HepG2 (cell line): ENCODE measurements around the gene EPHB6. TPM values are rescaled to one million over a fixed set of nuclear protein-coding genes. Genes with fewer than 3 reads are reported as not detected.

Experiments
- ATAC-seq: fragments of 200-7000 bp; cut with Tn5 transposase; 3 replicates; pipeline ENCODE4 v1.9.1; 2020; ENCODE audit warnings: mild to moderate bottlenecking, moderate library complexity
- BruUV-seq: library from RNA; stranded (reverse); fragments of 400-500 nt; replicated peaks from 2 replicates; lab custom pipeline; 2021; lab: Mats Ljungman, UMichigan
- CTCF ChIA-PET: fragments of 300-600 bp; formaldehyde crosslinking; extraction: SDS; loops from one replicate; lab custom pipeline; 2021; ENCODE audit warnings: low total read pairs, inconsistent platforms, low intra/inter-chr PET ratio; lab: Yijun Ruan, JAX
- POLR2A ChIA-PET: fragments of 350-600 bp; sonication (Branson Sonifier 250); formaldehyde crosslinking; loops from one replicate; lab custom pipeline; 2020; ENCODE audit warnings: antibody characterized with exemption, inconsistent platforms; lab: Yijun Ruan, JAX
- DNase-seq: peaks from one replicate; pipeline ENCODE4 v3.0.0-alpha.2; 2015; ENCODE audit warnings: low spot score
- FAIRE-seq: peaks from 3 replicates; lab custom pipeline; 2011; peaks lifted over from hg19 to GRCh38; lab: Jason Lieb, UNC
- H2AFZ ChIP-seq: one replicate; pipeline ENCODE4 v1.6.1; 2011; ENCODE audit warnings: low read length, inconsistent platforms
- H3K27ac ChIP-seq: fragments of 300-600 bp; 3 replicates; pipeline ENCODE4 v1.8.0; 2011; ENCODE audit warnings: mixed run types, mild to moderate bottlenecking, mixed read lengths, low read length, inconsistent platforms; ENCODE audit not compliant: insufficient read depth; ENCODE audit errors: extremely low read length
- H3K27me3 ChIP-seq, 2 experiments: fragments of 200-600 bp in 1 of 2; 2 replicates in 1 of 2; 3 replicates in 1 of 2; pipeline versions ENCODE4 v1.6.0 to v1.8.0; 2011; ENCODE audit warnings: low read length in 2 of 2, mild to moderate bottlenecking in 2 of 2, moderate library complexity in 2 of 2, inconsistent platforms in 1 of 2; ENCODE audit not compliant: insufficient read depth in 2 of 2, control insufficient read depth in 1 of 2
- H3K36me3 ChIP-seq, 2 experiments: fragments of 200-600 bp in 1 of 2; replicated peaks in 1 of 2; 2 replicates in 1 of 2; 3 replicates in 1 of 2; pipeline versions ENCODE4 v1.5.1 to v1.8.0; 2011; ENCODE audit warnings: low read length in 2 of 2, inconsistent platforms in 1 of 2; ENCODE audit not compliant: insufficient read depth in 2 of 2, control insufficient read depth in 1 of 2
- H3K4me1 ChIP-seq: 2 replicates; pipeline ENCODE4 v1.5.1; 2012; ENCODE audit warnings: low read length, inconsistent platforms; ENCODE audit not compliant: insufficient read depth
- H3K4me2 ChIP-seq: 2 replicates; pipeline ENCODE4 v1.6.0; 2011; ENCODE audit warnings: low read depth, low read length, inconsistent platforms
- H3K4me3 ChIP-seq, 3 experiments: fragments of 200-600 bp in 1 of 3; sonication (generic), shearing (Covaris generic) in 1 of 3; replicated peaks in 1 of 3; 2 replicates each; pipeline ENCODE4 v1.5.1; 2011 to 2016; ENCODE audit warnings: low read length in 3 of 3, inconsistent platforms in 2 of 3, low read depth in 2 of 3, mild to moderate bottlenecking in 2 of 3, control low read depth in 1 of 3, mixed read lengths in 1 of 3; ENCODE audit not compliant: insufficient read depth in 1 of 3
- H3K79me2 ChIP-seq: one replicate; pipeline ENCODE4 v1.6.1; 2011; ENCODE audit warnings: low read length, inconsistent platforms; ENCODE audit not compliant: insufficient read depth
- H3K9ac ChIP-seq: 2 replicates; pipeline ENCODE4 v1.6.0; 2011; ENCODE audit warnings: mild to moderate bottlenecking, low read depth, low read length, inconsistent platforms; ENCODE audit not compliant: insufficient read depth
- H3K9me3 ChIP-seq: 2 replicates; pipeline ENCODE4 v1.5.1; 2012; ENCODE audit warnings: mild to moderate bottlenecking, low read length
- H4K20me1 ChIP-seq: 2 replicates; pipeline ENCODE4 v1.6.0; 2011; ENCODE audit warnings: inconsistent platforms, mild to moderate bottlenecking, low read length, moderate library complexity; ENCODE audit not compliant: insufficient read depth
- AFF4 ChIP-seq: sonication (generic); formaldehyde crosslinking; IDR thresholded peaks from 2 replicates; pipeline ENCODE4 v1.4.0; 2020; ENCODE audit warnings: missing genetic modification reagents
- ATF7 ChIP-seq, 2 experiments: fragments of 450-650 bp in 1 of 2; sonication (generic) in 1 of 2; formaldehyde crosslinking in 1 of 2; IDR thresholded peaks; 2 replicates each; pipeline versions ENCODE4 v1.4.0 to v1.6.1; 2016 to 2020; ENCODE audit warnings: antibody characterized with exemption in 1 of 2, mild to moderate bottlenecking in 1 of 2, missing genetic modification reagents in 1 of 2
- HBP1 ChIP-seq: IDR thresholded peaks from 2 replicates; pipeline ENCODE4 v1.6.1; 2016; ENCODE audit warnings: low read depth, control low read depth
- KDM2A ChIP-seq: sonication (generic); formaldehyde crosslinking; IDR thresholded peaks from 2 replicates; pipeline ENCODE4 v1.4.0; 2020; ENCODE audit warnings: low read depth, missing genetic modification reagents, borderline replicate concordance
- NCOA5 ChIP-seq: sonication (generic); formaldehyde crosslinking; IDR thresholded peaks from 2 replicates; pipeline ENCODE4 v1.4.0; 2020; ENCODE audit warnings: missing genetic modification reagents
- U2AF2 ChIP-seq: fragments of 200-400 bp; formaldehyde crosslinking; IDR thresholded peaks from 2 replicates; pipeline ENCODE4 v1.6.1; 2017; ENCODE audit warnings: low read depth, mild to moderate bottlenecking, low read length
- ZNF331 ChIP-seq: sonication (generic); formaldehyde crosslinking; IDR thresholded peaks from 2 replicates; pipeline ENCODE4 v1.4.0; 2020; ENCODE audit warnings: missing genetic modification reagents
- ZNF460 ChIP-seq: sonication (generic); formaldehyde crosslinking; IDR thresholded peaks from 2 replicates; pipeline ENCODE4 v1.5.1; 2020; ENCODE audit warnings: missing genetic modification reagents, mild to moderate bottlenecking, borderline replicate concordance
- ZNF484 ChIP-seq: sonication (generic); formaldehyde crosslinking; IDR thresholded peaks from 2 replicates; pipeline ENCODE4 v1.5.1; 2020; ENCODE audit warnings: mild to moderate bottlenecking, low read depth, missing genetic modification reagents, borderline replicate concordance
- ZNF556 ChIP-seq: sonication (generic); formaldehyde crosslinking; IDR thresholded peaks from 2 replicates; pipeline ENCODE4 v1.4.0; 2020; ENCODE audit warnings: mild to moderate bottlenecking, missing genetic modification reagents, borderline replicate concordance
- WGBS: methylation state at CpG from one replicate; pipeline ENCODE4 v1.1.6; 2017; ENCODE audit warnings: low lambda C conversion rate; 5-methylcytosine and 5-hydroxymethylcytosine counted together
- in situ Hi-C: cut with HindIII; loops from 2 replicates; pipeline ENCODE4 v1.10.0; 2017; ENCODE audit warnings: low pct_unique_long_range_greater_than_20kb; ENCODE audit not compliant: extremely low pct_ligation_motif_present
- intact Hi-C: fragments of 100-400 bp; cut with micrococcal nuclease; formaldehyde crosslinking; loops from one replicate; pipeline ENCODE4 v1.10.0; 2022; ENCODE audit not compliant: unreplicated experiment
- polyA plus RNA-seq, 8 experiments: library from polyadenylated mRNA; depleted of rRNA in 3 of 8; stranded (reverse) in 7 of 8; unstranded in 1 of 8; fragments of >200 nt; fragmentation: Illumina TruSeq in 4 of 8; extraction: Trizol in 4 of 8; gene quantifications; 2 replicates each; pipeline versions ENCODE4 v1.2.1 to v1.2.3, GENCODE V29; 2011 to 2016; ENCODE audit warnings: low read depth in 4 of 8, missing spikeins in 1 of 8, mixed read lengths in 1 of 8; ENCODE audit not compliant: insufficient read depth in 1 of 8
- total RNA-seq, 5 experiments: library from RNA; depleted of rRNA; stranded (reverse); fragments of >200 nt; fragmentation: Illumina TruSeq; extraction: Trizol; gene quantifications; 2 replicates each; pipeline ENCODE4 v1.2.3, GENCODE V29; 2016; ENCODE audit warnings: low read depth in 1 of 5
- TF ChIP-seq, protein P1 (sequence below): sonication (generic); formaldehyde crosslinking; IDR thresholded peaks from 2 replicates; pipeline ENCODE4 v1.5.0; 2020; ENCODE audit warnings: missing genetic modification reagents

The EPHB6 gene
- total and polyA plus RNA-seq, 2 of the 13 experiments (the other 11 are each of a cell fraction or from before 2014, with no cell fraction given), result not detected

DNA sequence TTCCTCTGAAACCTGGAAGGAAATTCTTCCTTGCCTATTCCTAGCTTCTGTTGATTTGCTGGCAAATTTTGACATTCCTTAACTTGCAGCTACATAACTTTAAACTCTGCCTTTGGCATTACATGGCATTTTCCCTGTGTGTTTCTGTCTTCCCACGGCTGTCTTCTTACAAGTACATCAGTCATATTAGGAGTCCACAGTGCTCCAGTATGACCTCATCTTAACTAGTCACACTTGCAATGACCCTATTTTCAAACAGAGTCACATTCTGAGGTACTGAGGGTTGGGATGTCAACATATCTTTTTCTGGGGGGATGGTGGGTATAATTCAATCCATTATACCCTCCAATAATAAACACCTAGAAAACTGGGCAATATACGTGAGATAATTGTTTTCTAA, 37.4 kb upstream of the EPHB6 start:
- Histone ChIP-seq H3K36me3 (no peaks in the 10 kb centered on the region), H3K9ac (no peak overlapping the region), H3K4me1 (no peaks in the 10 kb centered on the region), H3K4me3 (no peak overlapping the region), H3K79me2 (no peaks in the 10 kb centered on the region), H3K27ac (no peak overlapping the region), H4K20me1 (no peaks in the 10 kb centered on the region), H2AFZ (no peak overlapping the region), H3K27me3 (no peaks in the 10 kb centered on the region), H3K4me2 (no peak overlapping the region), H3K9me3 (no peaks in the 10 kb centered on the region)
- WGBS, result 21% methylated on average over 2 of the region's 2 CpGs
- ATAC-seq (no peak), FAIRE-seq (no peak), DNase-seq (no peak)
- CTCF ChIA-PET, result no interaction called here
- intact Hi-C loops, result no loop called here
- BruUV-seq, result no TSS peak
- TF ChIP-seq ZNF556 (CRISPR knock-in tag) (no peak), ATF7 (IDR thresholded peaks at IDR 0.05) (peak; percentile 32), ATF7 (CRISPR knock-in tag; IDR thresholded peaks at IDR 0.05) (no peak)
- in situ Hi-C loops, result no loop called here
- POLR2A ChIA-PET, result no interaction called here

- ATAC-seq (no peak), FAIRE-seq (no peak), DNase-seq (no peak)
- H3K27ac ChIP-seq, result no peak overlapping the region
- H3K4me1 ChIP-seq, result no peaks in the 10 kb centered on the region
- no peaks in the 10 kb centered on the region for H3K36me3 ChIP-seq
- in situ Hi-C loops (no loop called here), intact Hi-C loops (no loop called here)
- no peak overlapping the region for H2AFZ ChIP-seq
- no TSS peak for BruUV-seq
- H3K9ac ChIP-seq, result no peak overlapping the region
- no peak overlapping the region for H3K4me3 ChIP-seq
- H3K9me3 ChIP-seq, result no peaks in the 10 kb centered on the region
- no peak overlapping the region for H3K4me2 ChIP-seq
- WGBS, result 5% methylated on average over 5 of the region's 5 CpGs
- no peaks in the 10 kb centered on the region for H4K20me1 ChIP-seq
- POLR2A ChIA-PET, result no interaction called here
- H3K27me3 ChIP-seq, result no peaks in the 10 kb centered on the region
- no peaks in the 10 kb centered on the region for H3K79me2 ChIP-seq
- CTCF ChIA-PET, result no interaction called here
- TF ChIP-seq HBP1 (CRISPR knock-in tag), result no peak
- TF ChIP-seq, protein P1, sequence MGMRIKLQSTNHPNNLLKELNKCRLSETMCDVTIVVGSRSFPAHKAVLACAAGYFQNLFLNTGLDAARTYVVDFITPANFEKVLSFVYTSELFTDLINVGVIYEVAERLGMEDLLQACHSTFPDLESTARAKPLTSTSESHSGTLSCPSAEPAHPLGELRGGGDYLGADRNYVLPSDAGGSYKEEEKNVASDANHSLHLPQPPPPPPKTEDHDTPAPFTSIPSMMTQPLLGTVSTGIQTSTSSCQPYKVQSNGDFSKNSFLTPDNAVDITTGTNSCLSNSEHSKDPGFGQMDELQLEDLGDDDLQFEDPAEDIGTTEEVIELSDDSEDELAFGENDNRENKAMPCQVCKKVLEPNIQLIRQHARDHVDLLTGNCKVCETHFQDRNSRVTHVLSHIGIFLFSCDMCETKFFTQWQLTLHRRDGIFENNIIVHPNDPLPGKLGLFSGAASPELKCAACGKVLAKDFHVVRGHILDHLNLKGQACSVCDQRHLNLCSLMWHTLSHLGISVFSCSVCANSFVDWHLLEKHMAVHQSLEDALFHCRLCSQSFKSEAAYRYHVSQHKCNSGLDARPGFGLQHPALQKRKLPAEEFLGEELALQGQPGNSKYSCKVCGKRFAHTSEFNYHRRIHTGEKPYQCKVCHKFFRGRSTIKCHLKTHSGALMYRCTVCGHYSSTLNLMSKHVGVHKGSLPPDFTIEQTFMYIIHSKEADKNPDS (CRISPR knock-in tag), result no peak
- TF ChIP-seq KDM2A (CRISPR knock-in tag), result no peak
- no peak for TF ChIP-seq U2AF2
- no peak for TF ChIP-seq NCOA5 (CRISPR knock-in tag)
- TF ChIP-seq ZNF484 (CRISPR knock-in tag), result no peak
- no peak for TF ChIP-seq ZNF331 (CRISPR knock-in tag)
- TF ChIP-seq AFF4, result no peak
- TF ChIP-seq ZNF460 (CRISPR knock-in tag), result no peak
These were observed 35.3 kb upstream of the EPHB6 start for GRCh38 chr7:142819530-142819929.
